Ovary (tissue), 9 donors: ENCODE results near the gene CD300A. TPM values are rescaled to one million over a fixed set of nuclear protein-coding genes. Genes with fewer than 3 reads are reported as not detected.

Experiments
- DNase-seq, 5 donors: peaks; one replicate each; pipeline ENCODE4 v3.0.0-alpha.2; 2019 to 2020
- H3K27ac ChIP-seq, 2 donors: fragments of 200-600 bp; one replicate each; pipeline versions ENCODE4 v1.5.1 to v1.8.0; 2019 to 2022
- H3K27me3 ChIP-seq: fragments of 200-600 bp; one replicate; pipeline ENCODE4 v1.8.0; 2022
- H3K36me3 ChIP-seq: fragments of 200-600 bp; sonication (generic); one replicate; pipeline ENCODE4 v1.5.1; 2019
- H3K4me1 ChIP-seq: one replicate; pipeline ENCODE4 v1.8.1; 2013; ENCODE audit warnings: mild to moderate bottlenecking, moderate library complexity; ENCODE audit not compliant: insufficient read depth
- H3K4me3 ChIP-seq: fragments of 200-600 bp; sonication (generic); one replicate; pipeline ENCODE4 v1.5.1; 2017
- H3K9me3 ChIP-seq, 2 donors: fragments of 200-600 bp in 1 of 2; sonication (generic) in 1 of 2; one replicate each; pipeline versions ENCODE4 v1.5.1 to v1.8.1; 2013 to 2019; ENCODE audit warnings: mild to moderate bottlenecking in 1 of 2, moderate library complexity in 1 of 2
- CTCF ChIP-seq, 3 donors: fragments of 450-650 bp in 2 of 3; fragments of 200-600 bp in 1 of 3; IDR thresholded peaks; one replicate each; pipeline versions ENCODE4 v1.5.1 to v1.8.0; 2016 to 2022; ENCODE audit warnings: antibody characterized with exemption in 3 of 3, mild to moderate bottlenecking in 1 of 3
- EP300 ChIP-seq: sonication (generic); formaldehyde crosslinking; IDR thresholded peaks from one replicate; pipeline ENCODE4 v1.6.1; 2017; ENCODE audit warnings: antibody characterized with exemption
- POLR2A ChIP-seq: fragments of 450-650 bp; IDR thresholded peaks from one replicate; pipeline ENCODE4 v1.6.1; 2017; ENCODE audit warnings: antibody characterized with exemption, mild to moderate bottlenecking, moderate library complexity
- WGBS, 3 donors: extraction: QIAGEN DNeasy Blood & Tissue Kit in 1 of 3; methylation state at CpG; one replicate each; pipeline versions ENCODE4 v1.1.5 to v1.1.7; 2013 to 2017; 5-methylcytosine and 5-hydroxymethylcytosine counted together
- intact Hi-C, 4 donors: fragments of 100-400 bp; cut with DNase I; formaldehyde crosslinking; loops; one replicate each; pipeline versions ENCODE4 v1.11.0 to v1.15.1; 2022 to 2023
- polyA plus RNA-seq, 2 donors: library from polyadenylated mRNA; stranded (reverse); fragments of 200-250 nt in 1 of 2; fragments of 350-450 nt in 1 of 2; fragmentation: Illumina TruSeq in 1 of 2; extraction: RNeasy Lipid Tissue Mini Kit (QIAGEN cat#74804) in 1 of 2; gene quantifications; one replicate each; pipeline ENCODE4 v1.2.3, GENCODE V29; 2013 to 2014
- total RNA-seq, 7 donors: library from RNA; depleted of rRNA in 2 of 7; stranded (reverse); fragments of >200 nt in 2 of 7; fragmentation: NEBNext Ultra II Directional in 3 of 7; extraction: Animal tissue kit (Norgen Biotek cat#: 25700) in 3 of 7; gene quantifications; one replicate each; pipeline versions ENCODE4 v1.1.0 to v1.2.4, GENCODE V29; 2016 to 2023
- donor health status: DM: no; HTN: no; CAD: no; lungs with moderate emphysema.
- donor health status: DM: no; HTN: no; CAD: no.
- donor health status: Bipolar disorder and iron deficiency.
- donor health status: DM: yes; HTN: yes; CAD: no.
- donor health status: DM: no; HTN: no; CAD: no.
- donor health status: DM: yes; HTN: yes; CAD: no.

CD300A gene
- total and polyA plus RNA-seq, 9 donors, result 1.4 to 5.5 (median 2.1) TPM

GRCh38 chr17:74527081-74527480 is 60.6 kb downstream of the CD300A start:
- no peak for TF ChIP-seq CTCF (IDR thresholded peaks at IDR 0.05)
- TF ChIP-seq EP300, result no peak
- TF ChIP-seq POLR2A, result no peak
- DNase-seq, result no peak
- H3K27ac ChIP-seq, result no peak overlapping the region
- WGBS, 3 donors, result 79 to 90% (median 83%) methylated on average over 5 of the region's 5 CpGs
- no peaks in the 10 kb centered on the region for H3K27me3 ChIP-seq
- no peaks in the 10 kb centered on the region for H3K9me3 ChIP-seq
- H3K36me3 ChIP-seq, result no peaks in the 10 kb centered on the region
- H3K4me3 ChIP-seq, result no peak overlapping the region
- no peaks in the 10 kb centered on the region for H3K4me1 ChIP-seq
- intact Hi-C loops, result no loop called here

GRCh38 chr17:74527756-74528155 is 61.3 kb downstream of the CD300A start:
- H3K36me3 ChIP-seq, result no peaks in the 10 kb centered on the region
- DNase-seq, result no peak
- no peaks in the 10 kb centered on the region for H3K27me3 ChIP-seq
- intact Hi-C loops, result no loop called here
- no peak overlapping the region for H3K4me3 ChIP-seq
- H3K9me3 ChIP-seq, result no peaks in the 10 kb centered on the region
- TF ChIP-seq EP300, result no peak
- TF ChIP-seq CTCF (IDR thresholded peaks at IDR 0.05), result no peak
- no peak for TF ChIP-seq POLR2A
- 85 to 91% (median 89%) methylated on average over 8 of the region's 8 CpGs for WGBS, 3 donors
- no peaks in the 10 kb centered on the region for H3K4me1 ChIP-seq
- no peak overlapping the region for H3K27ac ChIP-seq

- DNase-seq, result peak in 1 of 5 donors; percentile 6
- Histone ChIP-seq H3K4me1 (no peaks in the 10 kb centered on the region), H3K36me3 (no peaks in the 10 kb centered on the region), H3K9me3 (no peaks in the 10 kb centered on the region), H3K4me3 (no peak overlapping the region), H3K27me3 (no peaks in the 10 kb centered on the region), H3K27ac (no peak overlapping the region)
- TF ChIP-seq EP300 (no peak), POLR2A (no peak), CTCF (IDR thresholded peaks at IDR 0.05) (no peak)
- intact Hi-C loops, result no loop called here
- WGBS, 3 donors, result 72 to 81% (median 76%) methylated on average over 8 of the region's 8 CpGs
These were observed 62.2 kb downstream of the CD300A start for GRCh38 chr17:74528491-74529199.

- intact Hi-C loops, result no loop called here
- no peak overlapping the region for H3K27ac ChIP-seq
- 77 to 83% (median 78%) methylated on average over 5 of the region's 5 CpGs for WGBS, 3 donors
- no peaks in the 10 kb centered on the region for H3K9me3 ChIP-seq
- TF ChIP-seq CTCF (IDR thresholded peaks at IDR 0.05), result no peak
- H3K36me3 ChIP-seq, result no peaks in the 10 kb centered on the region
- no peak for DNase-seq
- no peaks in the 10 kb centered on the region for H3K4me1 ChIP-seq
- no peak overlapping the region for H3K4me3 ChIP-seq
- H3K27me3 ChIP-seq, result no peaks in the 10 kb centered on the region
These were observed 62.8 kb downstream of the CD300A start for GRCh38 chr17:74529243-74529642.
